HG03139 (cell line): ENCODE measurements around the gene E2F3.

ENCODE experiments used
- ATAC-seq: cut with Tn5 transposase; IDR thresholded peaks from one replicate; pipeline ENCODE4 v1.9.1; 2021; ENCODE audit not compliant: unreplicated experiment

Gene E2F3

GRCh38 chr6:20402092-20402341 lies 338 bp downstream of the E2F3 start:
- ATAC-seq: no peak

GRCh38 chr6:20402342-20403069 lies 827 bp downstream of the E2F3 start:
- no peak for ATAC-seq

GRCh38 chr6:20403070-20403765 lies 1.5 kb downstream of the E2F3 start:
- peak; percentile 41 for ATAC-seq

GRCh38 chr6:20403766-20404640 lies 2.3 kb downstream of the E2F3 start:
- no peak for ATAC-seq

GRCh38 chr6:20404641-20405032 lies 3.0 kb downstream of the E2F3 start:
- ATAC-seq: peak; percentile 21

GRCh38 chr6:20408851-20409250 lies 7.2 kb downstream of the E2F3 start:
- no peak for ATAC-seq

GRCh38 chr6:20409427-20409971 lies 7.8 kb downstream of the E2F3 start:
- ATAC-seq: peak; percentile 88

GRCh38 chr6:20411544-20411943 lies 9.9 kb downstream of the E2F3 start:
- ATAC-seq: no peak

GRCh38 chr6:20411953-20412681 lies 10.4 kb downstream of the E2F3 start:
- ATAC-seq: no peak

GRCh38 chr6:20412682-20413073 lies 11.0 kb downstream of the E2F3 start:
- no peak for ATAC-seq

GRCh38 chr6:20413826-20414225 lies 12.1 kb downstream of the E2F3 start:
- no peak for ATAC-seq

- no peak for ATAC-seq
Observed at GRCh38 chr6:20414711-20415110, 13.0 kb downstream of the E2F3 start.

GRCh38 chr6:20415304-20415703 lies 13.6 kb downstream of the E2F3 start:
- ATAC-seq: no peak

GRCh38 chr6:20415712-20416454 lies 14.2 kb downstream of the E2F3 start:
- no peak for ATAC-seq

GRCh38 chr6:20416567-20417345 lies 15.1 kb downstream of the E2F3 start:
- ATAC-seq: no peak

- peak; percentile 71 for ATAC-seq
Observed at GRCh38 chr6:20417819-20418218, 16.1 kb downstream of the E2F3 start.

GRCh38 chr6:20426177-20427082 lies 24.8 kb downstream of the E2F3 start:
- no peak for ATAC-seq

GRCh38 chr6:20427856-20428255 lies 26.2 kb downstream of the E2F3 start:
- peak; percentile 73 for ATAC-seq
